PC-3 (cell line): ENCODE data around the gene HK1.

Experiments used
- EZH2 ChIP-seq: fragments of 300-600 bp; sonication (generic); IDR thresholded peaks from one replicate; pipeline ENCODE4 v1.6.1; 2017; ENCODE audit warnings: antibody characterized with exemption, mild to moderate bottlenecking, low read length; ENCODE audit not compliant: unreplicated experiment
- EZH2phosphoT487 ChIP-seq: fragments of 300-600 bp; sonication (generic); IDR thresholded peaks from 2 replicates; pipeline ENCODE4 v1.6.1; 2018; ENCODE audit warnings: mild to moderate bottlenecking, antibody characterized with exemption, low read length, borderline replicate concordance
- TF ChIP-seq, protein P1 (sequence below): fragments of 300-600 bp; sonication (generic); conservative IDR thresholded peaks from 2 replicates; pipeline ENCODE4 v1.5.1; 2017; ENCODE audit warnings: antibody characterized with exemption, low read depth, mild to moderate bottlenecking, low read length

DNA sequence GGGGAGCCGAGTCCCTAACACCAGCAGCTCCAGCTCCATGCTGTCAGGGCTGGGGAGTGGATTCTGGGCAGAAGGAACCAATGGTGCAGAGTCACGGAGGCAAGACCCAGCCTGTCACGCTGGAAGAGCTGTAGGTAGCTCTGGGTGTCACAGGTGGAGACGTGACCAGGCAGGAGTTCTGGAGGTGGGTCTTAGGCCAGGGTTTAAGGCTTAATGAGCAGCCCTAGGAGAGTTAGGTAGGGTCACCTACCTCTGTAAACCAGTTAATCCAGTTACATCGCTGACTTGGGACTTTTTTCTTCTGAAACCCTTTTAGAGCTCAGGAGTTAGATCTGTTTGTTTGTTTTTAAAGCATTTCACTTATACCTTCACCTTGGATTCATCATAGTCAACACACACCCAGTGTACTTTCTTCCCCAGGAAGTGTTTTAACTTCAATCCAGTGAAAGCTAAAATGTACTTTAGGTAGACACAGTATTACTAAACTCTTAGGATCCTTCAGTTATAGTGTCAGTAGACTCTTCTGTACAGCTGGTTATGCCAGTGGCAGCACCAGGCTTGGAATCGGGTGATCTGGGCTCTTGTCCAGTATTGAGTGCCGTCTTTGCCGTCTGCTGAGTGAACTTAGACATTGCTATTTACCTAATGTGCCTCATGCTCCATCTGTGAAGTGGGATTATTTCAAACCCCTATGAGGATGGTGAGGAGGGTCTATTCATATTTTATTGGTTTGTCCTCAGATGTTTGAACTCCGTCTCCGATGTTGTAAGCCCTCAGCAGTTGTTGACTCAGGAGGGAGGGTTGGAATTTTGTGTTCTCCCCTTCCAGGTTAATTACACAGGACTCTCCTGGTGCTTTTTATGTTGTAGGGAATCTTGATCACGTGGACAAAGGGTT lies 107.4 kb downstream of the HK1 start:
- TF ChIP-seq, protein P1, sequence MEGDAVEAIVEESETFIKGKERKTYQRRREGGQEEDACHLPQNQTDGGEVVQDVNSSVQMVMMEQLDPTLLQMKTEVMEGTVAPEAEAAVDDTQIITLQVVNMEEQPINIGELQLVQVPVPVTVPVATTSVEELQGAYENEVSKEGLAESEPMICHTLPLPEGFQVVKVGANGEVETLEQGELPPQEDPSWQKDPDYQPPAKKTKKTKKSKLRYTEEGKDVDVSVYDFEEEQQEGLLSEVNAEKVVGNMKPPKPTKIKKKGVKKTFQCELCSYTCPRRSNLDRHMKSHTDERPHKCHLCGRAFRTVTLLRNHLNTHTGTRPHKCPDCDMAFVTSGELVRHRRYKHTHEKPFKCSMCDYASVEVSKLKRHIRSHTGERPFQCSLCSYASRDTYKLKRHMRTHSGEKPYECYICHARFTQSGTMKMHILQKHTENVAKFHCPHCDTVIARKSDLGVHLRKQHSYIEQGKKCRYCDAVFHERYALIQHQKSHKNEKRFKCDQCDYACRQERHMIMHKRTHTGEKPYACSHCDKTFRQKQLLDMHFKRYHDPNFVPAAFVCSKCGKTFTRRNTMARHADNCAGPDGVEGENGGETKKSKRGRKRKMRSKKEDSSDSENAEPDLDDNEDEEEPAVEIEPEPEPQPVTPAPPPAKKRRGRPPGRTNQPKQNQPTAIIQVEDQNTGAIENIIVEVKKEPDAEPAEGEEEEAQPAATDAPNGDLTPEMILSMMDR: no peak
- TF ChIP-seq EZH2 (no peak), EZH2phosphoT487 (no peak)
